ENCODE results near the gene ELF1. TPM values are rescaled to one million over a fixed set of nuclear protein-coding genes. Genes with fewer than 3 reads are reported as not detected.
"Not testable (repeated sequence)": the region's sequence is repeated elsewhere in the genome, so short reads cannot be mapped to it uniquely, and the experiment has no call there.

ELF1 gene
- total RNA-seq, 1 donor from 2014 or later: 33.9 TPM

- no peak for ATAC-seq (ENCODE audit: poor library complexity)
- intact Hi-C loops (cut with DNase I): loop anchor here (10.0 kb wide), 1 partner anchor 125 kb away; no protein-coding TSS in a partner anchor
- DNase-seq: no peak
Measured at GRCh38 chr13:41049480-41050440, 30.6 kb upstream of the ELF1 start.

GRCh38 chr13:41048640-41049039, 29.5 kb upstream of the ELF1 start:
- intact Hi-C loops (cut with DNase I): no loop called here
- no peak for DNase-seq
- ATAC-seq (ENCODE audit: poor library complexity): no peak

GRCh38 chr13:41042419-41042818, 23.3 kb upstream of the ELF1 start:
- DNase-seq; intact Hi-C loops (cut with DNase I); ATAC-seq (ENCODE audit: poor library complexity): not testable (repeated sequence)

DNA sequence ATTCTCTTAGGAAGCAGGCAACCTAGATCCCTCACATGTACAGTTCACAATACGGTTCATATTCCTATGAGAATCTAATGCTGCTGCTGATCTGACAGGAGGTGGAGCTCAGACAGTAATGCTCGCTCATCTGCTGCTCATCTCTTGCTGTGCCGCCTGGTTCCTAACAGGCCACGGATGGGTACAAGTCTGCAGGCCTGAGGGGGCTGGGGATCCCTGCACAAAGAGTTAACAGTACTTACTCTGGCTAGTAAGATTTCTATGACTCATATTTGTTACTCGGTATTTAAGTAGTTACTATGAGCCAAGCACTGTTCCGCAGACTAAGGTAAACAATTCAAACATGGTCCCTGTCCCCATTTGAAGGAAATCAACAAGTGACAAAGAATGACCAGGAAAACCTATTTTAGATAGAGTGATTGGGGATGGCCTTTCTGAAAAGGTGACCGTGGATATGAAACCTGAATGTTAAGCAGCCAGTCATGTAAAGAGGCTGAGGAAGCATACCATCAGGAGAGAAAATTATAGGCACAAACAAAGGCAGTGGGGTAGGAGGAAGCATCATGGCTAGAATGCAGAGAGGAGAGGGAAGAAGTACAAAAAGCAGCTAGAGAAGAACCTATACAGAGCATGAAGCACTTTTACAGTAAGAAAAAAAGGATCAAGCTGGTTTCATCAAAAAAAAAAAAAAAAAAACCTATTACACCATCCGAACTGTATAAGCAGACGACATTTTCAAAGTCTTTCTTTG, 21.6 kb upstream of the ELF1 start:
- intact Hi-C loops (cut with DNase I): no loop called here
- DNase-seq (no peak), ATAC-seq (ENCODE audit: poor library complexity) (no peak)

GRCh38 chr13:41039746-41040145, 20.6 kb upstream of the ELF1 start:
- intact Hi-C loops (cut with DNase I): no loop called here
- no peak for ATAC-seq (ENCODE audit: poor library complexity)

GRCh38 chr13:41036557-41036956, 17.4 kb upstream of the ELF1 start:
- ATAC-seq (ENCODE audit: poor library complexity); intact Hi-C loops (cut with DNase I); DNase-seq: not testable (repeated sequence)

More at GRCh38 chr13:41039746-41040145, 20.6 kb upstream of the ELF1 start:
- no peak for DNase-seq

GRCh38 chr13:41034881-41035280, 15.8 kb upstream of the ELF1 start:
- intact Hi-C loops (cut with DNase I): no loop called here
- no peak for DNase-seq
- no peak for ATAC-seq (ENCODE audit: poor library complexity)

DNA sequence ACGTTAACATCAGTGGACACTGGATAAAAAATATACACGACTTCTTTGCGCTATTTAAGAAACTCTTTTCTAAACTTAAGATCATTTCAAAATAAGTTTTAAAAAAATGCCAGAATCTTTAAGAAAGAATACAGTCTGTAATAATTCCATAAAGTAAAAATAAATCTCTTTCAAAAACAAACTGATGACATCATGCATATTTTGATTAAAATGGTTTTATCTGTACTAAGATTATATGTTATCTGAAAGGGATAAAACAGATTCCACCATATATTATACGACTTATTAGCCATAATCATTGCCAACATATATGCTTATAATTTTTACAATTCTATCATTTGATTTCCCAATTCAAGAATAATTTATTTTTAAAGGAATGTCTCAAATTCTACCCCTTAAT, 15.3 kb upstream of the ELF1 start:
- DNase-seq (no peak), ATAC-seq (ENCODE audit: poor library complexity) (no peak)

GRCh38 chr13:41032691-41033376, 13.7 kb upstream of the ELF1 start:
- ATAC-seq (ENCODE audit: poor library complexity) (no peak), DNase-seq (no peak)
- intact Hi-C loops (cut with DNase I): no loop called here

More for the DNA sequence above, 15.3 kb upstream of the ELF1 start:
- intact Hi-C loops (cut with DNase I): no loop called here

- DNase-seq: no peak
- no peak for ATAC-seq (ENCODE audit: poor library complexity)
- intact Hi-C loops (cut with DNase I): no loop called here
Measured at GRCh38 chr13:41029629-41030028, 10.5 kb upstream of the ELF1 start.

- ATAC-seq (ENCODE audit: poor library complexity) (no peak), DNase-seq (no peak)
- intact Hi-C loops (cut with DNase I): no loop called here
Measured at GRCh38 chr13:41028051-41028450, 8.9 kb upstream of the ELF1 start.

DNA sequence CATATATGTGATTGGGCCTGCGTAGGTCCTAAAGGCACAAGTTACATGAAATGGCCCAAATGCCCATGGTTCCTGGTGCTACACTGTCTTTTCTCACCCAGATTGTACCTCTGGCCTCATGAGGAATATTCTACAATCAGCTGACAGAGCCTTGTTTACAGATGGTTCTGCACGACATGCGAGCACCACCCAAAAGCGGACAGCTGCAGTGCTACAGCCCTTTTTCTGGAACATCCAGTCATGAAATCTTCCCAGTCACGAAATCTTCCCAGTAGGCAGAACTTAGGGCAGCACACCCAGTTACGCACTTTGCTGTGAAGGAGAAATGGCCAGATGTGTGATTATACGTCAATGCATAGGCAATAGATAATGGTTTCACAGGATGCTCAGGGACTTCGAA, 7.7 kb upstream of the ELF1 start:
- DNase-seq: no peak
- intact Hi-C loops (cut with DNase I): no loop called here
- ATAC-seq (ENCODE audit: poor library complexity): no peak

GRCh38 chr13:41025518-41025917, 6.4 kb upstream of the ELF1 start:
- intact Hi-C loops (cut with DNase I): no loop called here
- DNase-seq (no peak), ATAC-seq (ENCODE audit: poor library complexity) (no peak)

- intact Hi-C loops (cut with DNase I): no loop called here
- ATAC-seq (ENCODE audit: poor library complexity) (peak; percentile 37), DNase-seq (no peak)
Measured at GRCh38 chr13:41019578-41020347, 647 bp upstream of the ELF1 start.

- DNase-seq: no peak
- ATAC-seq (ENCODE audit: poor library complexity): no peak
- intact Hi-C loops (cut with DNase I): no loop called here
Measured at GRCh38 chr13:41018602-41018948, 541 bp downstream of the ELF1 start.

DNA sequence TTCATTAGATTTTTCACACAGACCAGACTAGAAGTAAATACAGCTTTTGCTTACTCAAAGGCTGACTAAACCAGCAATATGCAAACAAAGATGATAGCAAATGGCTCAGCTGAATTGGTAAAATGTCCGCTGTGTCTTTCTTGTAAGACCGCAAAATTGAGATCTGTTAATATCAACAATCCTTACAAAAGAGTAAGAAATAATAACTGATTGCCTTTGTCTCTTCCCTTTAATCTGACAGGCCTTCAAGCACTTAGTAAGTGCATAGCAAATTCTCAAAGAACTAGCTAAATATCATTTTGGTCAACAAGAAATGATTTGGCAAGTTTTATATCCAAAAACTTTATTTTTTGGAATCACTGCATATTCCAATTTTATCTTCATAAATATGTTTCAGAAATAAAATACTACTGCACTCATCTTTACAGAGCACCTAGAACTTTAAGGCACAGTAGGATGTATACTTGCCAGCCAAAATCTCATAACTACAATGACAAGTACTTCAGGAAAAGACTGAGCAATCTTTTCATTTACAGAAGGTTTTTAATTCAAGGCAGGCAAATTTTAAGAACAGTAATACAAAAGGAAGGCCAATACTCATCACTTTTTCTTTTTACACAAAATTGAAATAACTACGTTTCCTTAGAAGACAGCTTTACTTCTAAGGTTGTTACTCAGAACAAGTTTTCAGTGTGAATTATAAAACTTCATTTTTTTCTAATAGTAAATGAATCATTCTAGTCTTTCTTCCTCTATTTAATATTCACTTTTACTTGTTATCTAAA, 1.1 kb downstream of the ELF1 start:
- no peak for ATAC-seq (ENCODE audit: poor library complexity)
- no peak for DNase-seq
- intact Hi-C loops (cut with DNase I): no loop called here

DNA sequence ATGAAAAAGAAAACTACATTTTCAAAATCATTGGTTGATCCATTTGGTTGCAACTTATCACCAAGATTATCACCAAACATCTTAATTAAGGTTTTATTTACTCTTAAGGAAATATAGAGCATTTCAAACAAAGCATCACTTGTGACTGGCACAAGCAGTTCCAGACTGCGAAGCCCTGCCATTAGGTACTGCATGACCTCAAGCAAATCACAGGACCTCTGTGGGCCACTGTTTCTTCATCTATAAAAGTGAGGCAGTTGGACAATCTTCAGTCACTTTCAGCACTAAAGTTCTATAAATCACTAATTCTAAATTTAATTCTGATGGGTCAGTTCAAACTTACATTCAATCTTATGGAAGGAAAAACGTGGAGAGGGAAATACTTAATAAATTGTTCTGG, 2.0 kb downstream of the ELF1 start:
- peak; percentile 40 for ATAC-seq (ENCODE audit: poor library complexity)
- intact Hi-C loops (cut with DNase I): no loop called here
- DNase-seq: no peak

GRCh38 chr13:41015920-41016319, 3.2 kb downstream of the ELF1 start:
- intact Hi-C loops (cut with DNase I): no loop called here
- DNase-seq: no peak
- no peak for ATAC-seq (ENCODE audit: poor library complexity)

Data from Right ventricle myocardium superior (tissue), 1 donor.